ENCODE data around the gene CFAP299.
"Not testable (repeated sequence)": the region's sequence is repeated elsewhere in the genome, so short reads cannot be mapped to it uniquely, and the experiment has no call there.

The CFAP299 gene

DNA sequence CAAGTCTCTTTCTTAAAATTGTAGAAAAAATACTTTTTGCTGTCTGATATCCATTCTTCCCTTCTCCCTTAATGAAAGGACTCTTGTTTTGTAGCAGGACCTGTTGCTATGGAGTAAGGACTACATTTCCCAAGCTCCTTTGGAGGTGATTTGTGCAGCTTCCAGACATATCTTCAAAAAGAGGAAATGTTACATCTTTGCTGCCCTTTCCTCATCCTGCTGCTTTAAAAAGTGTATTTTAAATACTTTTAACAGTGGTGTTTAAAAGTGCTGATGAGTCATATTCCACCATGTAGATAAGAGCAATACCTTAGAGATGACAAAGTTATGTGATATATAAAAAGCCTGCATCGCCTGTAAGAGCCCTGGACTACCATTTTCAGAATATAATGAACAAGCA is 98.7 kb downstream of the CFAP299 start:
- TF ChIP-seq, protein P1, sequence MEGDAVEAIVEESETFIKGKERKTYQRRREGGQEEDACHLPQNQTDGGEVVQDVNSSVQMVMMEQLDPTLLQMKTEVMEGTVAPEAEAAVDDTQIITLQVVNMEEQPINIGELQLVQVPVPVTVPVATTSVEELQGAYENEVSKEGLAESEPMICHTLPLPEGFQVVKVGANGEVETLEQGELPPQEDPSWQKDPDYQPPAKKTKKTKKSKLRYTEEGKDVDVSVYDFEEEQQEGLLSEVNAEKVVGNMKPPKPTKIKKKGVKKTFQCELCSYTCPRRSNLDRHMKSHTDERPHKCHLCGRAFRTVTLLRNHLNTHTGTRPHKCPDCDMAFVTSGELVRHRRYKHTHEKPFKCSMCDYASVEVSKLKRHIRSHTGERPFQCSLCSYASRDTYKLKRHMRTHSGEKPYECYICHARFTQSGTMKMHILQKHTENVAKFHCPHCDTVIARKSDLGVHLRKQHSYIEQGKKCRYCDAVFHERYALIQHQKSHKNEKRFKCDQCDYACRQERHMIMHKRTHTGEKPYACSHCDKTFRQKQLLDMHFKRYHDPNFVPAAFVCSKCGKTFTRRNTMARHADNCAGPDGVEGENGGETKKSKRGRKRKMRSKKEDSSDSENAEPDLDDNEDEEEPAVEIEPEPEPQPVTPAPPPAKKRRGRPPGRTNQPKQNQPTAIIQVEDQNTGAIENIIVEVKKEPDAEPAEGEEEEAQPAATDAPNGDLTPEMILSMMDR (IDR thresholded peaks at IDR 0.05; ENCODE audit: control insufficient read depth, extremely low read depth, insufficient read depth) = no peak
- no peak overlapping the region for H3K4me3 ChIP-seq (ENCODE audit: low read depth, low read length)
- no peak for DNase-seq (ENCODE audit: low read depth)

DNA sequence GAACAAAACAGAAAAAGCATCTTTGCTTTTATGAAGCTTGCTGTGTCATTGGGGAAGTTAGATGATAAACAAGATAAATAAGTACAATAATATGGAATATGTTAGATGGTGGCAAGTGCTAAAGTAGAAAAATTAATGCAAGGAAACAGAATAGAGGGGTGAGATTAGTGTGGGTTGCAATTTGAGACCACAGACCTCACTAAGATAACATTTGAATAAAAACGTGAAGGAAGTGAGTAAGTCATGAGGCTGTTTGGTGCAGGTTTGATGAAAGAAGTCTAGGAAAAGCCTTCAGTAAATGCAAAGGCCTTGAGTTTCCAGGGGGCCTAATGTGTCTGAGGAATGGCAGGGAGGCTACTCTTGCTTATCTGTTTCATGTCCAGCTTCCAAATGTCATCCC is 102.5 kb downstream of the CFAP299 start:
- H3K4me3 ChIP-seq (ENCODE audit: low read depth, low read length) = no peak overlapping the region
- no peak for DNase-seq (ENCODE audit: low read depth)
- TF ChIP-seq, protein P1 (IDR thresholded peaks at IDR 0.05; ENCODE audit: control insufficient read depth, extremely low read depth, insufficient read depth) = no peak

DNA sequence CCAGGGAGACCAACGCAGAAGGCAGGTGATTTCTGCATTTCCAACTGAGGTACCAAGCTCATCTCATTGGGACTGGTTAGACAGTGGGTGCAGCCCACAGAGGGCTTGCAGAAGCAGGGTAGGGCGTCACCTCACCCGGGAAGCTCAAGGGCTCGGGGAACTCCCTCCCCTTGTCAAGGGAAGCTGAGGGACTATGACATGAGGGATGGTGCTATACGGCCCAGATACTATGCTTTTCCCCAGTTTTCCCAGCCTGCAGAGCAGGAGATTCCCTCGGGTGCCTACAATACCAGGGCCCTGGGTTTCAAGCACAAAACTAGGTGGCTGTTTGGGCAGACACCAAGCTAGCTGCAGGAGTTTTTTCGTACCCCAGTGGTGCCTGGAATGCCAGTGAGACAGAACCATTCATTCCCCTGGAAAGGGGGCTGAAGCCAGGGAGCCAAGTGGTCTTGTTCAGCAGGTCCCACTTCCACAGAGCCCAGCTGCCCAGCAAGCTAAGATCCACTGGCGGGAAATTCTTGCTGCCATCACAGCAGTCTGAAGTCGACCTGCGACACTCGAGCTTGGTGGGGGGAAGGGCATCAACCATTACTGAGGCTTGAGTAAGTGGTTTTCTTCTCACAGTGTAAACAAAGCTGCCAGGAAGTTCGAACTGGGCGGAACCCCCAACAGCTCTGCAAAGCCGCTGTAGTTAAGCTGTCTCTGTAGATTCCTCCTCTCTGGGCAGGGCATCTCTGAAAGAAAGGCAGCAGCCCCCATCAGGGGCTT is 103.9 kb downstream of the CFAP299 start:
- DNase-seq (ENCODE audit: low read depth) = not testable (repeated sequence)

DNA sequence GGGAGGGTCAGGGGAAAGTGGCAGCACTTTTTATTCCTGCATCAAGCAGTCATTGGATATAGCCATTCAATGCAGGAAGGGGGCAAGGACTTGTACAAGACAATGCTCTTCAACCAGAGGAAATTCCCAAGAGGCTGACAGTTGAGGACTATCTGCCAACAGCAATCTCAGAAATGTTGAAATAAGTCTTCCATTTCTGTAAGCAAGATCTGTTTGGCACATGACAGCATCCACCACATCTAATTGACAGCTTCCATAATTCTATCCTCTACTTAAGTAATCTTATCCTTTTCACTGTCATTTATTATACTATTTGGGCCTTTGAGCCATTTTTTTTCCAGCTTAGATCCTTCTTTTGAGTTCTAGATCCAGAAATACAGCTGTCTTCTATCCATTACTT is 110.7 kb downstream of the CFAP299 start:
- TF ChIP-seq, protein P1 (IDR thresholded peaks at IDR 0.05; ENCODE audit: control insufficient read depth, extremely low read depth, insufficient read depth) = no peak
- H3K4me3 ChIP-seq (ENCODE audit: low read depth, low read length) = no peak overlapping the region
- no peak for DNase-seq (ENCODE audit: low read depth)

More for the DNA sequence above, 103.9 kb downstream of the CFAP299 start:
- not testable (repeated sequence) for H3K4me3 ChIP-seq (ENCODE audit: low read depth, low read length)

DNA sequence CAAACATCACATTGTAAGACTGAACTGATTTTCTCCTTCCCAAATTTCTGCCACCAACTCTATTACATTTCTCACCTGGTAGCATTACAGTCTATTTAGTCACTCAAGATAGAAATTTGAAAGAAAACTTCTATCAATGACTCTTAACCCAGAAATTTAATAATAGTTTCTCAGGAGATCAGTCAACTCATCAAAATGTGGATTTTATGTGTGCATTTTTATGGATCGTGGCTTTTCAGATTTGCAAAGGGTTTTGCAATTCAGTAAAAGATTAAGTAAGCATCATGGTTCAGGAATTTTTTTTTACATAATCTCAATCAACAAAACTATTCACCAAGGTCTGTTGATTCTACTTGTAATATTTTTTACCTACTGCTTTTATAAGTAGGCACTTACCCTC is 111.1 kb downstream of the CFAP299 start:
- DNase-seq (ENCODE audit: low read depth) = no peak
- no peak overlapping the region for H3K4me3 ChIP-seq (ENCODE audit: low read depth, low read length)
- TF ChIP-seq, protein P1 (IDR thresholded peaks at IDR 0.05; ENCODE audit: control insufficient read depth, extremely low read depth, insufficient read depth) = no peak

DNA sequence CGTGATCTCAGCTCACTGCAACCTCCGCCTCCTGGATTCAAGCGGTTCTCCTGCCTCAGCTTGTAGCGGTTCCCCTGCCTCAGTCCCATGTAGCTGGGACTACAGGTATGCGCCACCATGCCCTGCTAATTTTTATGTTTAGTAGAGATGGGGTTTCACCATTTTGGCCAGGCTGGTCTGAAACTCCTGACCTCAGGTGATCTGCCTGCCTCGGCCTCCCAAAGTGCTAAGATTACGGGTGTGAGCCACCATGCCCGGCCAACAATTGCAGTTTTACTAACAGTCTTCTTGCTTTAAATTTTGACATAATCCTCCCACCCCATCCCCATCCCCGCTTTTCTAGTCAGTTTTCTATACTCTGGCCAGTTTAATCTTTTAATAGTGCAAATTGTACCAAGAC is 112.0 kb downstream of the CFAP299 start:
- no peak overlapping the region for H3K4me3 ChIP-seq (ENCODE audit: low read depth, low read length)
- DNase-seq (ENCODE audit: low read depth) = no peak
- TF ChIP-seq, protein P1 (IDR thresholded peaks at IDR 0.05; ENCODE audit: control insufficient read depth, extremely low read depth, insufficient read depth) = no peak

DNA sequence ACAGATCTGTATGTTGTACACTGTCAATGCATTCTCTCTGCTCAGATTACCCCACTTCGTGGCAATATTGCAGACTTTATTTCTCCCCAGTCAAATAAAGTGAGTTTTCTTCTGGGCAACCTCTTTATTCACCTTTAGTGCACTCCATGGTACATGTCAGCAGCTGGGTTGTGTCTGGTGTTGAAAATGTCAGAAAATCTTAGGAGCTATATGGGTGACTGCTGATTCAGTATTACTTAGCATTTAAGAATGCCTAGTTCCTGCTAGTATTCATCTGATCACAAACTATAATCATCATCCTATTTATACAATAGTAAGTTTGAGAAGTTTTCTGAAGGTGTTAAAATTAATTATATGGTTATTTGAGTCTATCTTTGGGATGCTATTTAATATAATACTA is 112.5 kb downstream of the CFAP299 start:
- no peak for DNase-seq (ENCODE audit: low read depth)
- TF ChIP-seq, protein P1 (IDR thresholded peaks at IDR 0.05; ENCODE audit: control insufficient read depth, extremely low read depth, insufficient read depth) = no peak

More for the DNA sequence above, 112.5 kb downstream of the CFAP299 start:
- no peak overlapping the region for H3K4me3 ChIP-seq (ENCODE audit: low read depth, low read length)
